Thyroid gland (tissue), 4 donors: ENCODE results near the gene ANKRD11. TPM values are rescaled to one million over a fixed set of nuclear protein-coding genes. Genes with fewer than 3 reads are reported as not detected.

Experiments used
- DNase-seq, 2 donors: peaks; one replicate each; pipeline ENCODE4 v3.0.0-alpha.2; 2019
- H3K27ac ChIP-seq, 3 donors: fragments of 200-600 bp; sonication (generic); 1 replicate in 2 of 3; 2 replicates in 1 of 3; pipeline ENCODE4 v1.5.1; 2016 to 2019; ENCODE audit warnings: mild to moderate bottlenecking in 1 of 3, moderate library complexity in 1 of 3
- H3K27me3 ChIP-seq: fragments of 200-600 bp; sonication (generic); one replicate; pipeline ENCODE4 v1.5.1; 2019
- H3K36me3 ChIP-seq, 2 donors: fragments of 200-600 bp; sonication (generic); one replicate each; pipeline ENCODE4 v1.5.1; 2016 to 2019
- H3K4me1 ChIP-seq, 2 donors: fragments of 200-600 bp; sonication (generic); one replicate each; pipeline ENCODE4 v1.5.1; 2017 to 2019
- H3K4me3 ChIP-seq, 3 donors: fragments of 200-600 bp; sonication (generic); replicated peaks in 1 of 3; 1 replicate in 2 of 3; 2 replicates in 1 of 3; pipeline ENCODE4 v1.5.1; 2016; ENCODE audit warnings: mild to moderate bottlenecking in 1 of 3
- H3K9me3 ChIP-seq: fragments of 200-600 bp; sonication (generic); one replicate; pipeline ENCODE4 v1.5.1; 2017
- POLR2A ChIP-seq, 2 donors: fragments of 450-650 bp; IDR thresholded peaks; one replicate each; pipeline ENCODE4 v1.6.1; 2017; ENCODE audit warnings: antibody characterized with exemption in 2 of 2, mild to moderate bottlenecking in 2 of 2, moderate library complexity in 1 of 2
- WGBS, 2 donors: methylation state at CpG; one replicate each; pipeline ENCODE4 v1.1.5; 2017; 5-methylcytosine and 5-hydroxymethylcytosine counted together
- intact Hi-C: fragments of 100-400 bp; cut with DNase I; formaldehyde crosslinking; loops from one replicate; pipeline ENCODE4 v1.15.1; 2023
- total RNA-seq, 4 donors: library from RNA; depleted of rRNA; stranded (reverse); fragments of >200 nt; gene quantifications; one replicate each; pipeline ENCODE4 v1.2.3, GENCODE V29; 2016
- TF ChIP-seq, protein P1 (sequence below), 6 experiments: fragments of 200-600 bp in 3 of 6; fragments of 450-650 bp in 3 of 6; sonication (generic) in 3 of 6; IDR thresholded peaks; one replicate each; pipeline ENCODE4 v1.5.1; 2016 to 2019; ENCODE audit warnings: antibody characterized with exemption in 6 of 6, mild to moderate bottlenecking in 2 of 6, inconsistent platforms in 1 of 6, moderate library complexity in 1 of 6

The ANKRD11 gene
- total RNA-seq, 4 donors from 2014 or later: 62.1 to 90.4 (median 75.0) TPM

DNA sequence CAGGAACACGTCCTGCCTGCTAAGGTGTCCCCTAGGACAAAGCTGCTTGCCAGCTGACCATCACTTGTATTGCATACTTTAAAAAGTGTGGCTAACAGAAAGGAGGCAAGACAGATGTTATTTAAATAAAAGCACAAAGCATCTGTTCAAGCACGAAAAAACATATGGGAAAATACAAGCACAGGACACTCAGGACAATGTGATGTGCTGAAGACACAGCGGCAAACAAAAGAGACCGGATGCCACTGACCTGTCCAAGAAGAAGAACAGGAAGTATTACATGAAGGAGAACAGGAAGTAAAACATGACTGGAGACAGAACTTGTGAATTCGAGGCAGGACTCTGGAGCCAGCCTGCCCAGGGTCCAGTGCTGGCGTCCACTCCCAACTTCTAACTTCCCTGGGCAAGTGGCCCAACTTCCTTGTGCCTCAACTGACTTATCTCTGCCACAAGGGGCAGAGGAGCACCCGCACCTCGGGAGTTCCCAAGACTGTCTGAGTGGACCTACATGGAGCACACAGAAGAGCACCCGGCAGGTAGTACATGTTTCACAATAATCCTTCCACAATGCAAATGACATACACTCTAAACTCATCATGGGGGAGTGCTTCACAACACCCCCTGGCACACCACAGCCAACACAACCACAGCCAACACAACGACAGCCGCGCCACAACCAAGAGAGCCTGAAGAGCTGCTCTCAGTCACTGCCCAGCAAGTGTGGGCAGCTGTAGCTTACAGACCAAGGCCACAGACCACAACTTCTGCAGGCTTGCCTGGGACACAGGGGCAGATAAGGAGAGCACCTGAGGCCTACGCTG, 36.6 kb downstream of the ANKRD11 start:
- Histone ChIP-seq H3K27ac (peak overlapping the region in 2 of 3 donors; percentile 6 to 15), H3K27me3 (no peaks in the 10 kb centered on the region), H3K36me3 (no peaks in the 10 kb centered on the region), H3K9me3 (no peaks in the 10 kb centered on the region), H3K4me1 (peaks cover 25 to 49% of the 10 kb centered on the region in 2 donors), H3K4me3 (no peak overlapping the region)
- intact Hi-C loops: no loop called here
- peak; percentile 47 to 51 for DNase-seq
- WGBS, 2 donors: 51% methylated on average over 10 to 13 of the region's 13 CpGs
- no peak for TF ChIP-seq POLR2A (IDR thresholded peaks at IDR 0.05)
- TF ChIP-seq, protein P1, sequence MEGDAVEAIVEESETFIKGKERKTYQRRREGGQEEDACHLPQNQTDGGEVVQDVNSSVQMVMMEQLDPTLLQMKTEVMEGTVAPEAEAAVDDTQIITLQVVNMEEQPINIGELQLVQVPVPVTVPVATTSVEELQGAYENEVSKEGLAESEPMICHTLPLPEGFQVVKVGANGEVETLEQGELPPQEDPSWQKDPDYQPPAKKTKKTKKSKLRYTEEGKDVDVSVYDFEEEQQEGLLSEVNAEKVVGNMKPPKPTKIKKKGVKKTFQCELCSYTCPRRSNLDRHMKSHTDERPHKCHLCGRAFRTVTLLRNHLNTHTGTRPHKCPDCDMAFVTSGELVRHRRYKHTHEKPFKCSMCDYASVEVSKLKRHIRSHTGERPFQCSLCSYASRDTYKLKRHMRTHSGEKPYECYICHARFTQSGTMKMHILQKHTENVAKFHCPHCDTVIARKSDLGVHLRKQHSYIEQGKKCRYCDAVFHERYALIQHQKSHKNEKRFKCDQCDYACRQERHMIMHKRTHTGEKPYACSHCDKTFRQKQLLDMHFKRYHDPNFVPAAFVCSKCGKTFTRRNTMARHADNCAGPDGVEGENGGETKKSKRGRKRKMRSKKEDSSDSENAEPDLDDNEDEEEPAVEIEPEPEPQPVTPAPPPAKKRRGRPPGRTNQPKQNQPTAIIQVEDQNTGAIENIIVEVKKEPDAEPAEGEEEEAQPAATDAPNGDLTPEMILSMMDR (IDR thresholded peaks at IDR 0.05): peak in 3 of 6 experiments; percentile 8 to 32 (median 20)

DNA sequence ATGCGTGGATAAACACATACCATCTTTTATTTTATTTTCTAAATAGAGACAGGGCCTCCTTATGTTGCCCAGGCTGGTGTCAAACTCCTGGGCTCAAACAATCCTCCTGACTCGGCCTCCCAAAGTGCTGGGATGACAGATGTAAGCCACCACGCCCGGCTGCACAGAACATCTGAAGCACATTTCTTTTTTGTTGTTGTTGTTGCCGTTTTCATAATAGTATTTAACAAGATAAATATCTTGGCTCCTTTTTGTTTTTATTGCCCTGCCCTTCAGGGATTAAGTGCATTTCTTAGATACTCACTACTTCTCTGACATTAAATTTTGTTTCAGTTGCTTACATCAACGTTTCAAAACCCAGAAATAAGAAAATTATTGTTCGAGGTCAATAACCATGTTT, 37.4 kb downstream of the ANKRD11 start:
- Histone ChIP-seq H3K27ac (no peak overlapping the region), H3K4me1 (peaks cover 31 to 57% of the 10 kb centered on the region in 2 donors), H3K9me3 (no peaks in the 10 kb centered on the region), H3K36me3 (no peaks in the 10 kb centered on the region), H3K4me3 (no peak overlapping the region), H3K27me3 (no peaks in the 10 kb centered on the region)
- 39 to 49% methylated on average over 7 of the region's 7 CpGs for WGBS, 2 donors
- TF ChIP-seq, protein P1 (IDR thresholded peaks at IDR 0.05): no peak
- no peak for TF ChIP-seq POLR2A (IDR thresholded peaks at IDR 0.05)
- DNase-seq: no peak
- intact Hi-C loops: no loop called here

DNA sequence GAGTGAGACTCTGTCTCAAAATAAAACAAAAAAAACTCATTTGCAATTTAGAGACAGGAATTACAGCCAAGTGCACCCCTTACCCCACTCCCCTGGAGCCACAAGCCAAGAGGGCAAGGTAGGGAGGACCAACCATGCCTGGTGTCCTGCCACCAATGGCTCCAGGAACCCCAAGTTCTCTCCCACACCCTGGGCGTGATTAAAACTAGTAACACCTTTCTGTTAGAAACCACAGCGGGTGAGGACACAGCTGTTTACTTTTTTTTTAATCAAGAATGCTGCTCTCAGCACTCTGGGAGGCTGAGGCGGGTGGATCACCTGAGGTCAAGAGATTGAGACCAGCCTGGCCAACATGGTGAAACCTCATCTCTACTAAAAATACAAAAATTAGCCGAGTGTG, 38.1 kb downstream of the ANKRD11 start:
- DNase-seq: no peak
- Histone ChIP-seq H3K27me3 (no peaks in the 10 kb centered on the region), H3K4me3 (no peak overlapping the region), H3K9me3 (no peaks in the 10 kb centered on the region), H3K36me3 (no peaks in the 10 kb centered on the region), H3K4me1 (peaks cover 35 to 59% of the 10 kb centered on the region in 2 donors), H3K27ac (no peak overlapping the region)
- 84% methylated on average over 4 of the region's 4 CpGs for WGBS, 2 donors
- no peak for TF ChIP-seq POLR2A (IDR thresholded peaks at IDR 0.05)
- TF ChIP-seq, protein P1 (IDR thresholded peaks at IDR 0.05): no peak
- intact Hi-C loops: no loop called here

DNA sequence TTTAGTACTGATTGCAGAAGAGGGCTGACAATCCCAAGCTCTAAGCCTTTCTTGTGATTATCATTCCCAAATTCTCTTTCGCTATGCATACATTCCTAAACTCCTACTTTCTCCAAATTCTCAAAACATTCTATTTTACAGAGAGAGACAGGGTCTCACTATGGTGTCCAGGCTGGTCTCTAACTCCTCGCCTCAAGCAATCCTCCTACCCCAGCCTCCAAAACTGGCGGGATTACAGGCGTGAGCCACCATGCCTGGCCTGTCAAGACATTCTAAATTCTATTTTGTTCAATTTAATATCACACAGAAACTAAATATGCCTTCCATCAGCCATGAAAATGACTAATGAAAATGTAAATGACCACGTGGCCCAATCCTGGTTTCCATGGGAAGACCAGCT, 39.8 kb downstream of the ANKRD11 start:
- 94 to 95% methylated on average over 5 of the region's 5 CpGs for WGBS, 2 donors
- DNase-seq: no peak
- no peaks in the 10 kb centered on the region for H3K36me3 ChIP-seq
- peaks cover 42 to 73% of the 10 kb centered on the region in 2 donors for H3K4me1 ChIP-seq
- TF ChIP-seq, protein P1 (IDR thresholded peaks at IDR 0.05): no peak
- TF ChIP-seq POLR2A (IDR thresholded peaks at IDR 0.05): no peak
- intact Hi-C loops: no loop called here
- H3K27ac ChIP-seq: no peak overlapping the region
- H3K4me3 ChIP-seq: no peak overlapping the region
- H3K9me3 ChIP-seq: no peaks in the 10 kb centered on the region
- H3K27me3 ChIP-seq: no peaks in the 10 kb centered on the region

DNA sequence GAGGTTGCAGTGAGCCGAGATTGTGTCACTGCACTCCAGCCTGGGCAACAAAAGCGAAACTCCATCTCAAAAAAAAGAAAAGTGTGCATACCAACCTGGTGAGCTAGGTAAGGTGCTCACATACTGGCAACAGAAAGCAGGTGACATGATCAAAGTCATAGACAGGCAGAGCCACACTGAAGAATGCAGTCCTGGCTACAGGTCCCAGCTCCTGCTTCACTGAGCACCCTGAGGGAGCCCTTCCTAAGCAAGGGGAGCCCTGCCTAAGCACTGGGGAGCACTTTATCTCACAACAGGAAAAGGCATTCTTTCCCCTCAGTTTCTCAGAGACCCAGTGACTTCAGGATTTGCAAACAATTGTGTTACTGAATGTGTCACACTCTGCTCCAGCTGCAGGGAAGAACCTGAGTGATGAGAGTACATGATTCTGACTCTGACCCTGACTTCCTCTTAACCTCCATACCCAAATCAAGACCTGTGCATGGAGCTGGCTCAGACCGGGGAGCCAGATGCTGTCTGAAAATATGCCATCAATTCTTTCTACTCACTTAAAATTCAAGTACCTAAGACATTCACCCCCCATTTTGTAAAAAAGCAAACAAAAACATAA, 40.5 kb downstream of the ANKRD11 start:
- Histone ChIP-seq H3K4me3 (no peak overlapping the region), H3K9me3 (no peaks in the 10 kb centered on the region), H3K36me3 (no peaks in the 10 kb centered on the region), H3K4me1 (peaks cover 46 to 80% of the 10 kb centered on the region in 2 donors), H3K27ac (no peak overlapping the region), H3K27me3 (no peaks in the 10 kb centered on the region)
- TF ChIP-seq, protein P1 (IDR thresholded peaks at IDR 0.05): no peak
- no peak for TF ChIP-seq POLR2A (IDR thresholded peaks at IDR 0.05)
- peak; percentile 22 to 51 for DNase-seq
- intact Hi-C loops: no loop called here
- 49 to 68% methylated on average over 3 of the region's 3 CpGs for WGBS, 2 donors
